Mesendoderm (in vitro differentiated cells): ENCODE data around the gene PARD3B.

ENCODE experiments used
- DNase-seq: peaks from one replicate; pipeline ENCODE4 v3.0.0; 2013
- H2AK5ac ChIP-seq: 2 replicates; pipeline ENCODE4 v1.6.1; 2013; ENCODE audit warnings: low read length, inconsistent platforms
- H2BK120ac ChIP-seq: 2 replicates; pipeline ENCODE4 v1.6.1; 2013; ENCODE audit warnings: low read depth, mild to moderate bottlenecking, low read length, moderate library complexity, mixed read lengths
- H2BK15ac ChIP-seq: replicated peaks from 2 replicates; pipeline ENCODE4 v1.6.1; 2013; ENCODE audit warnings: low read depth, mild to moderate bottlenecking, moderate library complexity
- H2BK5ac ChIP-seq: 2 replicates; pipeline ENCODE4 v1.6.1; 2013; ENCODE audit warnings: low read length, inconsistent platforms
- H3K18ac ChIP-seq: 2 replicates; pipeline ENCODE4 v1.6.1; 2013; ENCODE audit warnings: mild to moderate bottlenecking, low read length, mixed read lengths
- H3K23ac ChIP-seq: one replicate; pipeline ENCODE4 v1.6.1; 2013; ENCODE audit warnings: low read length
- H3K27ac ChIP-seq: 2 replicates; pipeline ENCODE4 v1.5.1; 2013; ENCODE audit warnings: low read depth, mild to moderate bottlenecking, inconsistent platforms, low read length, moderate library complexity
- H3K27me3 ChIP-seq: 2 replicates; pipeline ENCODE4 v1.6.1; 2013; ENCODE audit warnings: low read length, control low read depth, mild to moderate bottlenecking, inconsistent platforms; ENCODE audit not compliant: insufficient read depth, poor library complexity
- H3K36me3 ChIP-seq: 2 replicates; pipeline ENCODE4 v1.6.1; 2013; ENCODE audit warnings: low read length, inconsistent platforms; ENCODE audit not compliant: control insufficient read depth, insufficient read depth
- H3K4ac ChIP-seq: one replicate; pipeline ENCODE4 v1.6.1; 2013; ENCODE audit warnings: low read depth, mild to moderate bottlenecking, low read length, moderate library complexity
- H3K4me1 ChIP-seq: 2 replicates; pipeline ENCODE4 v1.6.1; 2013; ENCODE audit warnings: low read depth, low read length, inconsistent platforms; ENCODE audit not compliant: control insufficient read depth
- H3K4me2 ChIP-seq: 2 replicates; pipeline ENCODE4 v1.6.1; 2013; ENCODE audit warnings: low read length
- H3K4me3 ChIP-seq: 2 replicates; pipeline ENCODE4 v1.5.1; 2013; ENCODE audit warnings: mild to moderate bottlenecking, low read length
- H3K56ac ChIP-seq: one replicate; pipeline ENCODE4 v1.6.1; 2013; ENCODE audit warnings: low read length
- H3K79me1 ChIP-seq: 2 replicates; pipeline ENCODE4 v1.6.1; 2013; ENCODE audit warnings: low read length, inconsistent platforms
- H3K79me2 ChIP-seq: 2 replicates; pipeline ENCODE4 v1.6.1; 2013; ENCODE audit warnings: mild to moderate bottlenecking, low read length; ENCODE audit not compliant: control insufficient read depth, insufficient read depth
- H3K9ac ChIP-seq: 2 replicates; pipeline ENCODE4 v1.6.1; 2013; ENCODE audit warnings: low read length, inconsistent platforms
- H4K5ac ChIP-seq: one replicate; pipeline ENCODE4 v1.6.1; 2013; ENCODE audit warnings: low read length
- H4K8ac ChIP-seq: one replicate; pipeline ENCODE4 v1.6.1; 2013; ENCODE audit warnings: low read depth, mild to moderate bottlenecking, control low read depth, low read length, moderate library complexity
- WGBS: extraction: QIAGEN DNeasy Blood & Tissue Kit; methylation state at CpG from one replicate; pipeline ENCODE4 v1.1.7; 2013; ENCODE audit warnings: low lambda C conversion rate, missing lambda C conversion rate; ENCODE audit not compliant: insufficient coverage; ENCODE audit errors: extremely low coverage; 5-methylcytosine and 5-hydroxymethylcytosine counted together

The PARD3B gene

GRCh38 chr2:205580212-205580987 is 1035.1 kb downstream of the PARD3B start:
- Histone ChIP-seq H2BK5ac (no peak overlapping the region), H3K79me2 (no peaks in the 10 kb centered on the region), H2BK120ac (no peak overlapping the region), H3K23ac (no peak overlapping the region), H3K56ac (no peak overlapping the region), H2AK5ac (no peak overlapping the region), H3K18ac (no peak overlapping the region), H3K79me1 (no peaks in the 10 kb centered on the region), H3K9ac (no peak overlapping the region), H2BK15ac (no peak overlapping the region), H4K5ac (no peak overlapping the region), H3K36me3 (no peaks in the 10 kb centered on the region), H3K27me3 (no peaks in the 10 kb centered on the region), H3K4me3 (no peak overlapping the region), H3K4me2 (no peak overlapping the region), H3K4ac (no peak overlapping the region), H4K8ac (no peak overlapping the region), H3K27ac (no peak overlapping the region), H3K4me1 (no peaks in the 10 kb centered on the region)
- DNase-seq: peak; percentile 30
- no CpG with 5 or more reads among the region's 8 CpGs for WGBS

- no peak for DNase-seq
- Histone ChIP-seq H3K9ac (no peak overlapping the region), H3K79me2 (no peaks in the 10 kb centered on the region)
These were observed 1037.1 kb downstream of the PARD3B start for GRCh38 chr2:205582366-205582765.

GRCh38 chr2:205585449-205586383 is 1040.4 kb downstream of the PARD3B start:
- H3K18ac ChIP-seq: no peak overlapping the region
- H2BK120ac ChIP-seq: no peak overlapping the region
- no peaks in the 10 kb centered on the region for H3K79me1 ChIP-seq
- no peak overlapping the region for H3K27ac ChIP-seq
- H3K27me3 ChIP-seq: no peaks in the 10 kb centered on the region
- no peak overlapping the region for H2AK5ac ChIP-seq
- no peak overlapping the region for H3K23ac ChIP-seq
- no peak overlapping the region for H3K4me3 ChIP-seq
- no peaks in the 10 kb centered on the region for H3K79me2 ChIP-seq
- no peak overlapping the region for H4K8ac ChIP-seq
- whole genome bisulfite sequencing: no CpG with 5 or more reads among the region's 10 CpGs
- H2BK5ac ChIP-seq: no peak overlapping the region
- H3K4me1 ChIP-seq: no peaks in the 10 kb centered on the region
- H3K4ac ChIP-seq: no peak overlapping the region
- no peak overlapping the region for H4K5ac ChIP-seq
- no peak overlapping the region for H2BK15ac ChIP-seq
- no peak overlapping the region for H3K56ac ChIP-seq
- no peak for DNase-seq
- no peak overlapping the region for H3K9ac ChIP-seq
- no peaks in the 10 kb centered on the region for H3K36me3 ChIP-seq
- H3K4me2 ChIP-seq: no peak overlapping the region

More at GRCh38 chr2:205582366-205582765, 1037.1 kb downstream of the PARD3B start:
- no peak overlapping the region for H2BK5ac ChIP-seq
- H4K5ac ChIP-seq: no peak overlapping the region
- H3K27ac ChIP-seq: no peak overlapping the region
- no peaks in the 10 kb centered on the region for H3K36me3 ChIP-seq
- H2BK120ac ChIP-seq: no peak overlapping the region
- no peak overlapping the region for H3K18ac ChIP-seq
- H3K79me1 ChIP-seq: no peaks in the 10 kb centered on the region
- no peak overlapping the region for H3K23ac ChIP-seq
- no peak overlapping the region for H3K4ac ChIP-seq
- H3K4me2 ChIP-seq: no peak overlapping the region
- no peak overlapping the region for H4K8ac ChIP-seq
- H2BK15ac ChIP-seq: no peak overlapping the region
- H3K4me1 ChIP-seq: no peaks in the 10 kb centered on the region
- no peaks in the 10 kb centered on the region for H3K27me3 ChIP-seq
- no peak overlapping the region for H3K4me3 ChIP-seq
- no CpG with 5 or more reads among the region's 2 CpGs for WGBS
- no peak overlapping the region for H3K56ac ChIP-seq
- H2AK5ac ChIP-seq: no peak overlapping the region

- Histone ChIP-seq H3K27me3 (no peaks in the 10 kb centered on the region), H3K4me2 (no peak overlapping the region), H3K18ac (no peak overlapping the region), H3K79me1 (no peaks in the 10 kb centered on the region), H3K4me3 (no peak overlapping the region), H2BK120ac (no peak overlapping the region), H3K36me3 (no peaks in the 10 kb centered on the region), H3K4me1 (no peaks in the 10 kb centered on the region), H3K79me2 (no peaks in the 10 kb centered on the region), H2AK5ac (no peak overlapping the region), H4K5ac (no peak overlapping the region), H2BK5ac (no peak overlapping the region), H2BK15ac (no peak overlapping the region), H3K27ac (no peak overlapping the region), H3K56ac (no peak overlapping the region), H3K4ac (no peak overlapping the region), H3K9ac (no peak overlapping the region), H3K23ac (no peak overlapping the region), H4K8ac (no peak overlapping the region)
- no peak for DNase-seq
- no CpG with 5 or more reads among the region's 5 CpGs for WGBS
These were observed 1041.4 kb downstream of the PARD3B start for GRCh38 chr2:205586626-205587025.

- H3K9ac ChIP-seq: no peak overlapping the region
- no peak overlapping the region for H2BK5ac ChIP-seq
- WGBS: no CpG with 5 or more reads among the region's 1 CpG
- no peak overlapping the region for H4K5ac ChIP-seq
- DNase-seq: no peak
- H3K79me2 ChIP-seq: no peaks in the 10 kb centered on the region
- no peak overlapping the region for H2BK120ac ChIP-seq
- H3K4me2 ChIP-seq: no peak overlapping the region
- no peaks in the 10 kb centered on the region for H3K36me3 ChIP-seq
- no peak overlapping the region for H2AK5ac ChIP-seq
- no peak overlapping the region for H3K4me3 ChIP-seq
- H3K56ac ChIP-seq: no peak overlapping the region
- H2BK15ac ChIP-seq: no peak overlapping the region
- no peak overlapping the region for H3K18ac ChIP-seq
- no peak overlapping the region for H3K4ac ChIP-seq
- H3K23ac ChIP-seq: no peak overlapping the region
- peaks cover 2% of the 10 kb centered on the region for H3K4me1 ChIP-seq
- no peaks in the 10 kb centered on the region for H3K27me3 ChIP-seq
- H4K8ac ChIP-seq: no peak overlapping the region
- no peaks in the 10 kb centered on the region for H3K79me1 ChIP-seq
- no peak overlapping the region for H3K27ac ChIP-seq
These were observed 1044.2 kb downstream of the PARD3B start for GRCh38 chr2:205589479-205589878.
